ENCODE results near the gene CT47A7.
"Not testable (repeated sequence)": the region's sequence is repeated elsewhere in the genome, so short reads cannot be mapped to it uniquely, and the experiment has no call there.

Gene CT47A7

DNA sequence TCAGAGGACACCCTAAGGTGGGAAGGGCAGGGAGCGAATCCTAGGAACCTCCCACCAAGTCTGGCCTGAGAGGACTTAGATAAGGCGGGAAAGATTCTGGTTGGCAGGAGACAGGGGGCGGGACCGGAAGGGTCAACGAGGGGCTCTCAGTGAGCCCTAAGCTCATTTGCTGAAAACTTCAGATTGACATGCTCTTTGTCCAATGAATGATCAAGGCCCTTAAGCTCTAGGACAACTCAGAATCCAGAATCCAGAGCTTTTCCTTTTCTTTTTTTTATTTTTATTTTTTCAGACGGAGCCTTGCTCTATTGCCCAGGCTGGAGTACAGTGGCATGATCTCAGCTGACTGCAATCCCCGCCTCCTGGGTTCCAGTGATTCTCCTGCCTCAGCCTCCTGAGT lies at the start of gene CT47A7:
Gene CT47A7, minus strand, starts transcription at position 101 of the 400 bp plus-strand sequence. CDS start 255 bp downstream, outside the sequence.
- DNase-seq (ENCODE audit: low spot score): not testable (repeated sequence)

DNA sequence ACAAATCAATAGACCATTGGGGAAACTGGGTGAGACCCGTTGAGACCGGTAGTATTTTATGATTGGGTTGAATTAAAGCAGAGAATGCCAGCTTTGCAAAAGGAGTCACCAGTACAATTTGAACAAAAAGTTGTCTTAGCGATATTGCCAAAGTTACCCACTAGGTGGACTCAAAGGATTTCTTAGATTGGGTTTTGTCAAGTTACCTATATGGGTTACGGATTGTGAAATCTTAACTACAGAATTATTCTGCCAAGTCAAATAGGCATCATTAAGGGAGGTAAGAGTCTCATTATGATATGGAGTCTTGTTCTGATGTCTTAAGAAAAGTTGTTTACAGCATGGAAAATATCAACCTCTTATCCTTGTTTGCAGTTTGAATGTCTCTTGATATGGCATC lies 44.2 kb upstream of the CT47A7 start:
- no peak for DNase-seq (ENCODE audit: low spot score)

DNA sequence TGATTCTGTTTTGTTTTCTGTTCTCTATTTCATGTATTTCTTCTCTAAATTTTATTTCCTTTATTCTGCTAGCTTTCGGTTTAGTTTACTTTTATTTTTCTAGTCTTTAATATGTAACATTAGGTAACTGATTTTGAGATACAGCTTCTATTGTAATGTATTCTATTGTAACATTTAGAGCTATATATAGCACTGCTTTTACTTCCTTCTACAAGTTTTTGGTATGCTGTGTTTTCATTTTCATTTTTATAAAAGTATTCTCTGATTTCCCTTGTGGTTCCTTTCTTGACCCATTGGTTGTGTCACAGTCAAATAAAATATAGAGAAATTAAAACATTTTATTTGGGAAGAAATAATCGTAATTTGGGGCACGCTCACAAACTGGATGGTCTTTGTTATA lies 43.0 kb upstream of the CT47A7 start:
- no peak for DNase-seq (ENCODE audit: low spot score)

DNA sequence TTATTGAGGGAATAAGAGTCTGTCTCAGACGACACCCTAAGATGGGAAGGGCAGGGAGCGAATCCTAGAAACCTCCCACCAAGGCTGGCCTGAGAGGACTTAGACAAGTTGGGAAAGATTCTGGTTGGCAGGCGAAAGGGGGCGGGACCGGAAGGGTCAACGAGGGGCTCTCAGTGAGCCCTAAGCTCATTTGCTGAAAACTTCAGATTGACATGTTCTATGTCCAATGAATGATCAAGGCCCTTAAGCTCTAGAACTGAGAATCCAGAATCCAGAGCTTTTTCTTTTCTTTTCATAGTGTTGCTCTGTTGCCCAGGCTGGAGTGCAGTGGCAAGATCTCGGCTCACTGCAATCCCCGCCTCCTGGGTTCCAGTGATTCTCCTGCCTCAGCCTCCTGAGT lies 29.3 kb upstream of the CT47A7 start, which contains the start of gene CT47A1:
Gene CT47A1, minus strand, starts transcription at position 101 of the 400 bp plus-strand sequence. CDS start 231 bp downstream, outside the sequence.
- DNase-seq (ENCODE audit: low spot score): not testable (repeated sequence)

Measured in CD4-positive, alpha-beta T cell treated with Interleukin-2 at 100 ng/mL for 4 hours (primary cell).